DOHH2 (cell line): ENCODE data around the gene PACS2.

Source experiments
- EZH2phosphoT487 ChIP-seq: fragments of 200-600 bp; sonication (generic); IDR thresholded peaks from 2 replicates; pipeline ENCODE4 v1.6.1; 2017; ENCODE audit warnings: borderline replicate concordance, mild to moderate bottlenecking, antibody characterized with exemption, low read length, moderate library complexity, mixed read lengths
- TF ChIP-seq, protein P1 (sequence below): fragments of 200-600 bp; sonication (generic); IDR thresholded peaks from one replicate; pipeline ENCODE4 v1.5.1; 2014; ENCODE audit warnings: antibody characterized with exemption, mild to moderate bottlenecking, low read depth, low read length; ENCODE audit not compliant: poor library complexity, severe bottlenecking

GRCh38 chr14:105272623-105273022 lies 41.9 kb upstream of the PACS2 start:
- TF ChIP-seq, protein P1, sequence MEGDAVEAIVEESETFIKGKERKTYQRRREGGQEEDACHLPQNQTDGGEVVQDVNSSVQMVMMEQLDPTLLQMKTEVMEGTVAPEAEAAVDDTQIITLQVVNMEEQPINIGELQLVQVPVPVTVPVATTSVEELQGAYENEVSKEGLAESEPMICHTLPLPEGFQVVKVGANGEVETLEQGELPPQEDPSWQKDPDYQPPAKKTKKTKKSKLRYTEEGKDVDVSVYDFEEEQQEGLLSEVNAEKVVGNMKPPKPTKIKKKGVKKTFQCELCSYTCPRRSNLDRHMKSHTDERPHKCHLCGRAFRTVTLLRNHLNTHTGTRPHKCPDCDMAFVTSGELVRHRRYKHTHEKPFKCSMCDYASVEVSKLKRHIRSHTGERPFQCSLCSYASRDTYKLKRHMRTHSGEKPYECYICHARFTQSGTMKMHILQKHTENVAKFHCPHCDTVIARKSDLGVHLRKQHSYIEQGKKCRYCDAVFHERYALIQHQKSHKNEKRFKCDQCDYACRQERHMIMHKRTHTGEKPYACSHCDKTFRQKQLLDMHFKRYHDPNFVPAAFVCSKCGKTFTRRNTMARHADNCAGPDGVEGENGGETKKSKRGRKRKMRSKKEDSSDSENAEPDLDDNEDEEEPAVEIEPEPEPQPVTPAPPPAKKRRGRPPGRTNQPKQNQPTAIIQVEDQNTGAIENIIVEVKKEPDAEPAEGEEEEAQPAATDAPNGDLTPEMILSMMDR = no peak
- no peak for TF ChIP-seq EZH2phosphoT487
